GM20000 (cell line): Measurements from ENCODE around the gene KDM3A.

Source experiments
- DNase-seq: peaks from one replicate; pipeline ENCODE4 v3.0.0; 2012; ENCODE audit warnings: low spot score
- CTCF ChIP-seq: IDR thresholded peaks from 2 replicates; pipeline ENCODE4 v1.5.1; 2012; ENCODE audit warnings: mild to moderate bottlenecking, control low read depth; ENCODE audit errors: extremely low read depth, missing control alignments

The KDM3A gene

GRCh38 chr2:86541334-86541733, 100.2 kb downstream of the KDM3A start:
- TF ChIP-seq CTCF, result no peak
- DNase-seq, result no peak
